ENCODE results near the gene AMIGO1.

DNA sequence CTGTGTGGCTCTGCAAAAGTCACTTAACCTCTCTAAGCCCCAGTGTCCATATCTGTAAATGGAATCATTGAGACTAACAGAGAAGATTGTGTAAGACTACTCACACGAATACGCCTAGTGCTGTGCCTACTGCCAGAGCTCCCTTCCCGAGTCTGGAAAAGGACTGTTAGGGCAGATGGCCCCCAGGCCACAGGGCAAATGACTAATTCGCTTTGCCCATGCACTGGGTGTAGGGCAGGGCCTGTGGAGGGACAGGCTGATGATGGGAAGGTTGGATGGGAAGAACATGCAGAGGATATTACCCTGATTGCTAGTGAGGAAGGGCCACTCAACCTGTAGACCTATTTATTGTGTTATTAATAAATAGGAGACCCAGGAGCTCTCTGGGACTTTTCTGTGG, 26.0 kb upstream of the AMIGO1 start:
- TF ChIP-seq, protein P1, sequence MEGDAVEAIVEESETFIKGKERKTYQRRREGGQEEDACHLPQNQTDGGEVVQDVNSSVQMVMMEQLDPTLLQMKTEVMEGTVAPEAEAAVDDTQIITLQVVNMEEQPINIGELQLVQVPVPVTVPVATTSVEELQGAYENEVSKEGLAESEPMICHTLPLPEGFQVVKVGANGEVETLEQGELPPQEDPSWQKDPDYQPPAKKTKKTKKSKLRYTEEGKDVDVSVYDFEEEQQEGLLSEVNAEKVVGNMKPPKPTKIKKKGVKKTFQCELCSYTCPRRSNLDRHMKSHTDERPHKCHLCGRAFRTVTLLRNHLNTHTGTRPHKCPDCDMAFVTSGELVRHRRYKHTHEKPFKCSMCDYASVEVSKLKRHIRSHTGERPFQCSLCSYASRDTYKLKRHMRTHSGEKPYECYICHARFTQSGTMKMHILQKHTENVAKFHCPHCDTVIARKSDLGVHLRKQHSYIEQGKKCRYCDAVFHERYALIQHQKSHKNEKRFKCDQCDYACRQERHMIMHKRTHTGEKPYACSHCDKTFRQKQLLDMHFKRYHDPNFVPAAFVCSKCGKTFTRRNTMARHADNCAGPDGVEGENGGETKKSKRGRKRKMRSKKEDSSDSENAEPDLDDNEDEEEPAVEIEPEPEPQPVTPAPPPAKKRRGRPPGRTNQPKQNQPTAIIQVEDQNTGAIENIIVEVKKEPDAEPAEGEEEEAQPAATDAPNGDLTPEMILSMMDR (conservative IDR thresholded peaks at IDR 0.05; ENCODE audit: low read length) = no peak
- TF ChIP-seq EZH2phosphoT487 (IDR thresholded peaks at IDR 0.05; ENCODE audit: borderline replicate concordance) = no peak

All from Loucy (cell line).